Esophagus (tissue), 2 donors: ENCODE data around the gene DRAM2. TPM values are rescaled to one million over a fixed set of nuclear protein-coding genes. Genes with fewer than 3 reads are reported as not detected.
"Not testable (repeated sequence)": the region's sequence is repeated elsewhere in the genome, so short reads cannot be mapped to it uniquely, and the experiment has no call there.

ENCODE experiments used
- H3K27ac ChIP-seq, 2 donors: one replicate each; pipeline ENCODE4 v1.5.1; 2013; ENCODE audit warnings: low read depth in 2 of 2, mild to moderate bottlenecking in 2 of 2, inconsistent platforms in 1 of 2, low read length in 1 of 2, moderate library complexity in 1 of 2
- H3K27me3 ChIP-seq, 2 donors: one replicate each; pipeline ENCODE4 v1.6.1; 2013; ENCODE audit warnings: low read length in 2 of 2, control low read depth in 1 of 2, mild to moderate bottlenecking in 1 of 2; ENCODE audit not compliant: insufficient read depth in 2 of 2, control insufficient read depth in 1 of 2
- H3K36me3 ChIP-seq, 2 donors: one replicate each; pipeline ENCODE4 v1.6.1; 2013; ENCODE audit warnings: low read length in 1 of 2; ENCODE audit not compliant: control insufficient read depth in 2 of 2, insufficient read depth in 2 of 2
- H3K4me1 ChIP-seq, 2 donors: one replicate each; pipeline ENCODE4 v1.6.1; 2013; ENCODE audit warnings: low read length in 1 of 2; ENCODE audit not compliant: control insufficient read depth in 2 of 2, insufficient read depth in 2 of 2
- H3K4me3 ChIP-seq, 2 donors: one replicate each; pipeline ENCODE4 v1.5.1; 2013; ENCODE audit warnings: low read length in 2 of 2, mild to moderate bottlenecking in 2 of 2, low read depth in 1 of 2, moderate library complexity in 1 of 2
- H3K9me3 ChIP-seq, 2 donors: one replicate each; pipeline ENCODE4 v1.6.1; 2013; ENCODE audit warnings: mild to moderate bottlenecking in 2 of 2, low read depth in 1 of 2, low read length in 1 of 2, moderate library complexity in 1 of 2; ENCODE audit not compliant: control insufficient read depth in 2 of 2, insufficient read depth in 1 of 2
- whole genome bisulfite sequencing, 2 donors: extraction: QIAGEN DNeasy Blood & Tissue Kit; methylation state at CpG; one replicate each; pipeline ENCODE4 v1.1.7; 2013; 5-methylcytosine and 5-hydroxymethylcytosine counted together
- polyA plus RNA-seq, 2 donors: library from polyadenylated mRNA; stranded (reverse); fragments of 200-250 nt; gene quantifications; one replicate each; pipeline ENCODE4 v1.2.3, GENCODE V29; 2013
- donor health status: healthy with polysubstance abuse.
- donor health status: Bipolar disorder and iron deficiency.

DRAM2 gene
- polyA plus RNA-seq, 2 donors, result 16.7 to 21.5 TPM

- H3K4me1 ChIP-seq, result no peaks in the 10 kb centered on the region
- no peaks in the 10 kb centered on the region for H3K36me3 ChIP-seq
- H3K4me3 ChIP-seq, result no peak overlapping the region
- H3K27ac ChIP-seq, result no peak overlapping the region
- no peaks in the 10 kb centered on the region for H3K27me3 ChIP-seq
- no peaks in the 10 kb centered on the region for H3K9me3 ChIP-seq
Measured at GRCh38 chr1:111089638-111090037, 50.3 kb downstream of the DRAM2 start.

GRCh38 chr1:111085676-111086075 is 54.2 kb downstream of the DRAM2 start:
- no peaks in the 10 kb centered on the region for H3K4me1 ChIP-seq
- H3K4me3 ChIP-seq, result no peak overlapping the region

GRCh38 chr1:111084999-111085398 is 54.9 kb downstream of the DRAM2 start:
- H3K27ac ChIP-seq, result no peak overlapping the region
- no peaks in the 10 kb centered on the region for H3K36me3 ChIP-seq
- H3K4me1 ChIP-seq, result no peaks in the 10 kb centered on the region
- WGBS, 2 donors, result 63 to 73% methylated on average over 2 of the region's 2 CpGs
- H3K9me3 ChIP-seq, result no peaks in the 10 kb centered on the region
- H3K4me3 ChIP-seq, result no peak overlapping the region
- H3K27me3 ChIP-seq, result no peaks in the 10 kb centered on the region

More at GRCh38 chr1:111085676-111086075, 54.2 kb downstream of the DRAM2 start:
- H3K9me3 ChIP-seq, result no peaks in the 10 kb centered on the region
- no peaks in the 10 kb centered on the region for H3K36me3 ChIP-seq
- H3K27me3 ChIP-seq, result no peaks in the 10 kb centered on the region
- no peak overlapping the region for H3K27ac ChIP-seq

- no peak overlapping the region for H3K27ac ChIP-seq
- 78 to 89% methylated on average over 2 of the region's 2 CpGs for WGBS, 2 donors
- H3K36me3 ChIP-seq, result no peaks in the 10 kb centered on the region
- no peaks in the 10 kb centered on the region for H3K9me3 ChIP-seq
- no peaks in the 10 kb centered on the region for H3K4me1 ChIP-seq
- H3K4me3 ChIP-seq, result no peak overlapping the region
- no peaks in the 10 kb centered on the region for H3K27me3 ChIP-seq
Measured at GRCh38 chr1:111082421-111083203, 57.3 kb downstream of the DRAM2 start.

GRCh38 chr1:111079329-111079728 is 60.6 kb downstream of the DRAM2 start:
- not testable (repeated sequence) for H3K27ac ChIP-seq, H3K4me3 ChIP-seq, H3K9me3 ChIP-seq, H3K36me3 ChIP-seq, H3K4me1 ChIP-seq, H3K27me3 ChIP-seq
- WGBS, 2 donors, result 94 to 95% methylated on average over 12 of the region's 12 CpGs

- H3K9me3 ChIP-seq, H3K4me1 ChIP-seq, H3K27ac ChIP-seq, H3K27me3 ChIP-seq, H3K36me3 ChIP-seq, H3K4me3 ChIP-seq: not testable (repeated sequence)
- WGBS, 2 donors, result 80 to 84% methylated on average over 4 of the region's 4 CpGs
Measured at GRCh38 chr1:111077312-111077711, 62.6 kb downstream of the DRAM2 start.

Other genes starting within 250 kb of the DRAM2 start
- gene LRIF1, start 176.2 kb downstream of the DRAM2 start, polyA plus RNA-seq, result 1 to 10 TPM; 3.8 to 5.5 TPM
- gene CEPT1, start 130 bp upstream of the DRAM2 start, polyA plus RNA-seq, result 10 to 100 TPM; 11.9 to 13.5 TPM
- 10 to 100 TPM; 39.1 to 54.8 TPM for gene DENND2D, start 60.6 kb upstream of the DRAM2 start, polyA plus RNA-seq
- gene CHI3L2, start 87.6 kb upstream of the DRAM2 start, polyA plus RNA-seq, result under 1 TPM; 0.28 to 0.49 TPM
- under 1 TPM in 1 of 2 donors, not detected in 1; 0.06 TPM for gene CHIA, start 150.8 kb upstream of the DRAM2 start, polyA plus RNA-seq